Renal pelvis (tissue), 4 donors: Measurements from ENCODE around the gene PIAS3. TPM values are rescaled to one million over a fixed set of nuclear protein-coding genes. Genes with fewer than 3 reads are reported as not detected.
A peak's percentile ranks its signal among the peaks of the same experiment; 100 is the strongest.
"Not testable (repeated sequence)": the region's sequence is repeated elsewhere in the genome, so short reads cannot be mapped to it uniquely, and the experiment has no call there.

Experiments
- DNase-seq: peaks from one replicate; pipeline ENCODE4 v3.0.0-alpha.2; 2013
- polyA plus RNA-seq, 3 donors: library from polyadenylated mRNA; unstranded; fragments of 120-200 nt; gene quantifications; one replicate each; pipeline ENCODE4 v1.2.1, GENCODE V29; 2013; ENCODE audit not compliant: insufficient read length in 3 of 3

Gene PIAS3
- polyA plus RNA-seq, 3 donors = 52.5 to 59.6 (median 55.4) TPM

DNA sequence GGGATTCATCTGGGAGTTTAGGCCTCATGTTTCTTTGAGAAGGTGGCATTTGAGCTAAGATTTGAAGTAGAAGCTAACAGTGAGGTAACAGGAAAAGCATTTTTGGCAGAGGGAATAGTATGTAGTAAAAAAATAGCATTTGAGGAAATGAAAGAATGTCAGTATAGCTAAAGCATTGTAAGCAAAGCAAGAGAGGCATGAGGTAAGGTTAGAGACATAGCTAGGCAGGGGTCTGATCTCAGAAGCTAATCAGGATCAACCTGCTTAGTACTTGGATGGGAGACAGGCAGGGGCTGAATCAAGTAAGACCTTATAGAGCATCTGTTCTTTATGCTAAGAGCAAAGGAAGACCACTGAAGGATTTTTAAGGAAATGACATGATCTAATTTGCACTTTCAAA is 30.9 kb downstream of the PIAS3 start:
- no peak for DNase-seq

DNA sequence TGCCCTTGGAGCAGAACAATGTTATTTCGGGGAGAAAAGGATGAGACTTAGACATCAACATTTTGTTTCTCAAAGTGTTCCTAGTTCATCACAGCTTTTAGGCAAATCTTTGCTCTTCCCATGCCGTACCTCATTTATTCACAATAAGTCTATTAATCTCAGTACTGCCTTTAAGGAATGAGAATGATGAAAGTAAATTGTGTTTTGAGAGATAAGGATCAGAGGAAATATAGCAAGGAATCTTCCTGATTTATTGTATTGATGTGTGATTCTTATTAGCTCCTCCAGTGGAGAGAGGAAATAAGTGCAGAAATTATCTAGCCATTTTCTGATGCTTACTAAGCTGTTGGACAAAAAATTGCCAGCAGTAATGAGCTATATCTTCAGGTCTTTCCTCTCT is 32.9 kb downstream of the PIAS3 start:
- DNase-seq = no peak

DNA sequence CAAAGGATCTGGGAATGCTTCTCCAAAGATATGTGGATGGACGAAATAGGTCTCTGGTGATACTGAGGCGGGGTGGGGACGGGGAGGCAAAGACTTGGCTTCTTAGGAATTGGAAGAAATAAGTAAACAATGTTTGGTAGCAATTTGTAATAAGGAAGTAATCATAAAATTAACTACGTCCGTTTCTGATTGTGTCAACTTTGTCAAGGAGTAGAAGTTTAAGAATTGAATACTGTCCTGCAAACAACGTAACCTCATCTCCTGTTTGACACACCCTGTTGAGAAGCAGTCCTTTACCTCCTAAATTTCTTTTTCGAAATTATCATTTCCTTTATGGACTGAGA is 34.4 kb downstream of the PIAS3 start:
- DNase-seq = no peak

DNA sequence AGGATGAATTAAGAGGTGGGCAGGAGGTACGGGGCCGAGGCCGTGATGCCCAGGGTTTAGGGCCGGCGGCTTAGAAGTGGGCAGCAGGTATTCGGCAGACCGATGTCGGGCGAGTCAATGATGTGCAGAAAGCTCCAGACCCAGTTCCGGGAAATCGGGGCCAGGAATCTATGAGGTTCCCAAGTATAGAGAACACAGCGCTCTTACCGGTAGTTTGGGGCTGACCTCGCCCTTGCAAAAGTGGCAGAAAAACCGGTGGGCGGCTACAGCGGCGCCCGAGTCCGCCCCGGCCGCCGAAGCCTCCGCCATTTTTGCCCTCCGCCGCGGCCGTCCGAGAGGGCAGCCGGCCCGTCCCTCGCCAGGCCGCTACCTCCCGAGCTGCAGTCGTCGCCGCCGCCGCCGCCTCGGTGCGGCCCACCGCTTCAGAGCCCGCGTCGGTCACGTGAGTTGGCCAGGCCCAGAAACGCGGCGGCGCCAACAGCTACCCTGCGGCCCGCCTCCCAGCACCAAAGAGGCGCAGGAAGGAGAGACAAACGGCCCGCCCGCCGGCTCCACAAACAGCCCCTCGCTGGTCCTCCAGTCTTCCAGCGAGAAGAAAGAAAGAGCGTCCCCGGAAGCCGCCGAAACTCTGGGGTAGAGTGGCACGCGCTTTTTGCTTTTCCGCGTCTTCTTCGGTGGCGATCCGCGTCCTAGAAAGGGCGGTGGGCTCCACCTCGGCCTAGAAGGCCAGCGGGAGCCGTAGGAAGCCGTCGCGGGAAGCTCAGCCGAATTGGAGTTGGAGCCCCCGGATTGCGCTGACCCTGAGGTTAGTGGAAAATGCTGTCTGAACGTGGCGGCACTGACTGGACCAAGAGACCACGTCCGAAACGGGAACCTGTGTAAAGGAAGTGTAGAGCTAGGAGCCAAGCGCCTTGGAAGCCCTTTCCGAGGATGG is 35.0 kb downstream of the PIAS3 start, which contains the start of the genes POLR3C and RNF115:
POLR3C (plus strand) TSS at position 636 of the 934 bp plus-strand sequence. CDS start 1,577 bp downstream, outside the sequence.
RNF115 (minus strand) TSS at position 531 of the 934 bp plus-strand sequence; CDS start at position 309, 222 bp downstream.
- peak; percentile 92 for DNase-seq

DNA sequence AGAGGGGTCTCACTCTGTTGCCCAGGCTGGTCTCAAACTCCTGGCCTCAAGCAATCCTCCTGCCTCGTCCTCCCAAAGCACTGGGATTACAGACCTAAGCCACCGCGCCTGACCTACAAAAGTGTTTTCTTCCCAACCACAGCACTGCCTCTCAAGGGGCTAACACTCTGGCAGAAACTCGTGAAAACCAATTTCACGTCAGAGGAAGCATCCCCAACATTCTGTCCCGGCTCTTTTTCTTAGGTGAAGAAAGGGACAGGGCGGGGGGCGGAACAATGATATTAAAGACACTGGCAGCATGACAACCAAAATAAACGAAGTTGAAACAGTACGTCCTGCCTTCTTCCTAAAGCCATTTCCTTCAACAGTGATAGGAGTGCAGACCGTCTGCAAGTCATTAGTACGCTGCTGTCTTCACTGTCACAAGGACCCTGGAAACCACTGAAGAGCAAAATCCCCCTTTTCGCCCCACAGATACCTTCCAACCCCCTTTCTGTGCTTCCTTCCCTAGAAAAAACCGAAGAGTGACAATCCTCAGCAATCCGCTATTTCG is 36.0 kb downstream of the PIAS3 start:
- DNase-seq = not testable (repeated sequence)

DNA sequence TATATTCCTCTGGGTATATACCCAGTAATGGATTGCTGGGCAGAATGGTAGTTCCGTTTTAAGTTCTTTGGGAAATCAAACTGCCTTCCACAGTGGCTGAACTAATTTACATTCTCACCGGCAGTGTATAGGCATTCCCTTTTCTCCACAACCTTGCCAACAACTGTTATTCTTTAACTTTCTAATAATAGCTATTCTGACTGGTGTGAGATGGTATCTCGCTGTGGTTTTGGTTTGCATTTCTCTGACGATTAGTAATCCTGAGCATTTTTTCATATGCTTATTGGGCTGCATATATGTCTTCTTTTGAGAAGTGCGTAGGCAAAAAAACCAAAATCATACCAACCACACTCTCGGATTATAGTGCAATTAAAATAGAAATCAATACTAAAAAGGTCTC is 40.8 kb downstream of the PIAS3 start:
- DNase-seq = not testable (repeated sequence)

DNA sequence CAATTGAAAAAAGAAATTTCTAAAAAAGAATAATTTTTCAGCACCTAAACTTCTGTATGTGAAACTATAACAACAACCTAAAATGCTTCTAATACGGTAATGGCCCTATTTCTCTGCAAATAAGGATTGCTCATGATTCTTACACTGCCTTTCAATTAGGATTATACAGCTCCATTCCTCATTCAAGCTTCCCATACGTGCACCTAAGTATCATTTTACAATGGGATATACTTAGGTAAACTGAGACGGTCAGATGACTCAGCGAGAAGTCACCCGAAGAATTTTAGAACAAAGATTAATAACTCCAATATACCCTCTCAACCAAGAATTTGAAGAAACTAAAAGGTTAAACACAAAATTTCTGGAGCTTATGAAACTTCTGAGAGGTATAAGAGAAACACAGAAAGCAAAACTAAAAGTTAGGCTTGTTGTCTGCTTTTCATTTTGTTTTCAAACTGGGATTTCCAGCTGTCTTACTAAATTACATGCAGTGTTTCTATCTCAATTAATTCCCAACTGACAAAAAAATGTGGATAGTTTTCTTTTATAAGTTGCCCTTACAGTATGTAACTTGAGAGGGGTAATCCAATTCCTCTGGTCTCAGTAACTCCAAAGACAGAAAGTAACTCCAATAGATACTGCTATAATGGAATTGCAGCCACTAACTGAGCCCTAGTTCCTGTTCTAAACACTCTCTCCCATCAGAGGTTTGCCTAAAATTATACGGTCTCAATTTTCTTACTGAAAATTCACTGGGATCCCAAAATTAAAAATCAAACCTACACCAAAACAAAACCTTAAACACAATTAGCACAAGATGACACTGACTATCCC is 45.7 kb downstream of the PIAS3 start:
- not testable (repeated sequence) for DNase-seq

DNA sequence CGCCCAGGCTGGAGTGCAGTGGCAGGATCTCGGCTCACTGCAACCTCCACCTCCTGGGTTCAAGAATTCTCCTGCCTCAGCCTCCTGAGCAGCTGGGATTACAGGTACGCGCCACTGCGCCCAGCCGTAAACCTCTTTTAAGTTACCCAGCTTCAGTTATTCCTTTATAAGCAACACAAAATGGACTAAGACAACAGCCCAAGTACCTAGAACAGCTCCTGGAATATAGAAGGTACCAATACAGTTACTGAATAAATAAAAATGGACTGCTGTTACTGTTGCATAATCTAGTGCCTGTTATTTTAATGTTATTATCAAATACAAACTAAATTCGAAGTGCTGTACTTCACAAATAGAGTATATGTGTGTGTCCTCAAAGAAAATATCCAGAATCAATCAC is 52.0 kb downstream of the PIAS3 start:
- no peak for DNase-seq

DNA sequence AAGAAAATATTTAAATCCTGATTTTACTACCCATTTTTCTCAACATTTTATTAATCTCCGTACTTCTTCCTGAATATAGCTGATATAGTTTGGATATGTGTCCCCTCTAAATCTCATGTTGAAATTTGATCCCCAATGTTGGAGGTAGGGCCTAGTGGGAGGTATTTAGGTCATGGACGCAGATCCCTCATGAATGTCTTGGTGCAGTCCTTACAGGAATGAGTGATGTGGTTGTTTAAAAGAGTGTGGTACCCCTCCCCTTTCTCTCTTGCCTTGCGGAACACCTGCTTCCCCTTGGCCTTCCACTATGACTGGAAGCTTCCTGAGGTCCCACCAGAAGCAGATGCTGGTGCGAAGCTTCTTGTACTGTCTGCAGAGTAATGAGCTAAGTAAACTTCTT is 52.5 kb downstream of the PIAS3 start:
- DNase-seq = no peak

DNA sequence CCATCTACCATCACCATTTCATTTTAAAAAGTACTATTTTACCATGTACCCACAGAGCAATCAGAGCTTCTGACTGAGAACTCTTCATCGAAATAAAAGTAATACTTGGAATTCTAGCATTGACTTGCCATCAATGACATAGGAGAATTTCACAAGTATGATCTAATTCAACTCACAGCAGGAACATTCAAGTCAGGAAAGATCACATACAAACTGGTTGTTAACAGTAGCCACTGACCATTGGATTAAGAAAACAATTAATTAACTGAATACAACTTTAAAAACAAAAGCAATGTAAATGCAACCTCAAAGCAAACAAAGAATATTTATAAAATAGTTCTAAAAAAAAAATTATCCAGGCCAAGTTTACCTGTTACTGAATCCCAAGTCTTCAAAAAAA is 53.8 kb downstream of the PIAS3 start:
- no peak for DNase-seq

DNA sequence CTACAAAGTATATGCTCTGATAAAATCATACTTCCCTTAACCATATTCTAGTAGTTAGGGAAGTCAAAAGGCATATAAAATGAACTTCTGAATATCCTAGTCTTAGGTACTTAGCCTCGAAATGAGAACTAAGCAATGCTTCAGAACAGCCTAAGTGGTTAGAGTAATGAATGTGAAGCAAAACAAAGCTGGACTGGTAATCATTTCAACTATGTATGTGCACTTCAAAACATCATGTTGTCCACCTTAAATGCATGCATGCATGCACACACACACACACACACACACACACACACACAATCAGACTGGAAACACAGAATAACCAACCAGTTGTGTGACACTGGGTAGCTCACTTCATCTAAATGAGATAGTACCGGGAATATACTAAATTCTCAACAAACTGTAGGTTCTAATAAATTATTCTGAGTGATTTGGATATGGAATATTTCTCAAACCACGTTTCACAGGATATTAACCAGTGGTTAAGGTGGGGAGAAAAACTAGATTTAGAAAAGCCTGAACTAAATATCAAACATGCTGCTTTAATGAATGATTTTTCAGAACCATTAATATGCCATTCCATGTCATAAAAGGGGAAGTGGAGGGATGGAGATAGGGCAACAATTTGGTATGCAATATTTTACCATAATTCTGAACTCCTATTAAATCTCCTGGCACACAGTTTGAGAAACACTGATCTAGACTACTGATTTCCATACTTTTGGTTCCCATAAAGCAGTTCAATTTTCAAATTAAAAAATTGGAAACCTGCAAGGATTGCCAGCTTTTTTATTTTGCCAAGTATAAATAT is 54.4 kb downstream of the PIAS3 start:
- DNase-seq = no peak

DNA sequence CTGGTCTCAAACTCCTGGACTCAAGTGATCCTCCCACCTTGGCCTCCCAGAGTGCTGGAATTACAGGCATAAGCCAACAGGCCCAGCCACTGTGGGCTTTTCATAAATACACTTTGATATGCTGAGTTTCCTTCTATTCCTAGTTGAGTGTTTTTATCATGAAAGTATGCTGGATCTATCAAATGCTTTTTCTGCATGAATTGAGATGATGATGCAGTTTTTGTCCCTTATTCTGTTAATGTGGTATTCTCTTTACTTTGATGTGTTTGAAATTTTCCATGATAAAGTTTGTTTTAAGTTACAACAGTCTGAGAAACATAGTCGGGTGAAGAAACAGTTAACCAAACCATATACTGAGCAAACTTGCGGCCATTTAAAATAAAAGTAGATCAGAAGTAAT is 59.1 kb downstream of the PIAS3 start:
- no peak for DNase-seq

Other genes with a start within 250 kb of the PIAS3 start
- 100 to 1,000 TPM; 179 to 244 (median 186) TPM for gene PDZK1, start 151.7 kb downstream of the PIAS3 start, polyA plus RNA-seq
- gene CD160, start 139.6 kb downstream of the PIAS3 start, polyA plus RNA-seq = 1 to 10 TPM; 1.0 to 4.1 (median 2.6) TPM
- 10 to 100 TPM; 12.4 to 21.9 (median 20.7) TPM for gene RNF115, start 35.0 kb downstream of the PIAS3 start, polyA plus RNA-seq
- 10 to 100 TPM; 35.9 to 41.3 (median 39.5) TPM for gene POLR3C, start 34.9 kb downstream of the PIAS3 start, polyA plus RNA-seq
- gene NUDT17, start 13.5 kb downstream of the PIAS3 start, polyA plus RNA-seq = 1 to 10 TPM; 6.5 to 9.1 (median 8.0) TPM
- gene ANKRD35, start 26.8 kb upstream of the PIAS3 start, polyA plus RNA-seq = 1 to 10 TPM; 2.6 to 2.8 (median 2.7) TPM
- gene ITGA10, start 51.0 kb upstream of the PIAS3 start, polyA plus RNA-seq = 1 to 10 TPM in 2 of 3 donors, under 1 TPM in 1; 0.61 to 2.3 (median 1.4) TPM
- 10 to 100 TPM; 49.4 to 59.3 (median 56.8) TPM for gene PEX11B, start 59.6 kb upstream of the PIAS3 start, polyA plus RNA-seq
- gene RBM8A, start 68.4 kb upstream of the PIAS3 start, polyA plus RNA-seq = 100 to 1,000 TPM; 179 to 211 (median 202) TPM
- gene LIX1L, start 98.9 kb upstream of the PIAS3 start, polyA plus RNA-seq = 10 to 100 TPM; 21.5 to 22.8 (median 22.0) TPM
- under 1 TPM; 0.64 to 0.79 (median 0.77) TPM for gene ANKRD34A, start 105.5 kb upstream of the PIAS3 start, polyA plus RNA-seq
- gene POLR3GL, start 105.6 kb upstream of the PIAS3 start, polyA plus RNA-seq = 10 to 100 TPM; 32.3 to 35.7 (median 34.5) TPM
- gene TXNIP, start 137.5 kb upstream of the PIAS3 start, polyA plus RNA-seq = 100 to 1,000 TPM; 465 to 546 (median 519) TPM
- under 1 TPM in 2 of 3 donors, not detected in 1; 0.34 to 0.46 TPM for gene HJV, start 162.7 kb upstream of the PIAS3 start, polyA plus RNA-seq